ENCODE results near the gene ANKRD24. TPM values are rescaled to one million over a fixed set of nuclear protein-coding genes. Genes with fewer than 3 reads are reported as not detected.

The ANKRD24 gene
- polyA plus RNA-seq, 3 donors = 0.07 to 0.79 TPM; not detected in 1

DNA sequence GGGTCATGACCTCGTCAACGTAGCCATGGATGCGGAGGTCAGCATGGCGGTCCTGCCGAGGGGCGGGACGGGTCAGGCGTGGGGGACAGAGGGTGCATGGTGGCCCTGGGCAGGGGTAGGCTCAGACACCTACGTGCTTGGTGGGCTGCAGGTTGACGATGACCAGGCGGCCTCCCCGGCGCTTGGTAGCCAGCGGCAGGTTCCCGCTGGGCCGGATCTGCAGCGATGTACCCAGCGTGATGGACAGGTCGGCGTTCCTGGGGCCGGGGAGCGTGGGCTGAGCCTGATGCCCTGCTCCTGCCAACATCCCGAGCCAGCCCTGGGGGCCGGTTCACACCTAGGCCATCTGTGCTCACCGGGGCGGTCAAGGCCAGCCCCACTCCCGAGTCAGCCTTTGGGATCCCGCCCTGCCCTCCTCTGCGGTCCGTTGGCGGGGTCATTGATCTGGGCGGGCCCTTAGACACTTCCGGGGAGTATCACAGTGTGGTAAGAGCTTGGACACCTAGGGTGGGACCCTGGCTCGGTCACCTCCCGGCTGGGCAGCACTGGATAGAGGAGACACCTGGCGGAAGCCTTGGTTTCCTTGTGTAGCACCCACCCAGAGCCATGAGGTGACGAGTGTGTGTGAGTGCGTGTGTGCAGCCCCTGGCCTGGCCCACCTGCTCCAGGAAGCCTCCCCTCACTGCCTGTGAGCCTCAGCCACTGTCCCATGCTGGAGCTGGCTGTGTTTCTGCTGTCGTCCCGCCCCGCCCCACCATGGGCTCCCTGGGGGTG, 7.4 kb upstream of the ANKRD24 start:
- H4K20me1 ChIP-seq (ENCODE audit: insufficient read depth, low read length) = peaks cover 21% of the 10 kb centered on the region
- peaks cover 30 to 50% of the 10 kb centered on the region in 2 donors for H3K36me3 Mint-ChIP-seq
- no peaks in the 10 kb centered on the region for H3K79me2 ChIP-seq (ENCODE audit: insufficient read depth, low read length)
- H3K4me2 ChIP-seq (replicated peaks; ENCODE audit: extremely low read depth, low read length, poor library complexity, severe bottlenecking) = no peak overlapping the region
- peaks cover 0 to 9% of the 10 kb centered on the region in 2 donors for H3K27me3 ChIP-seq (ENCODE audit: control insufficient read depth in 2 of 2, insufficient read depth in 2 of 2, low read length in 2 of 2)
- no peaks in the 10 kb centered on the region for H3K4me1 ChIP-seq (ENCODE audit: control insufficient read depth in 1 of 2, insufficient read depth in 2 of 2, low read length in 2 of 2)
- WGBS (ENCODE audit: insufficient coverage) = 96% methylated on average over 32 of the region's 41 CpGs
- no peak overlapping the region for H3K9ac ChIP-seq (ENCODE audit: insufficient read depth, low read length, poor library complexity, severe bottlenecking)
- H3K4me1 Mint-ChIP-seq = peaks cover 3% of the 10 kb centered on the region
- H3K27ac Mint-ChIP-seq = no peak overlapping the region
- H3K4me3 ChIP-seq (replicated peaks in 1 of 3; ENCODE audit: low read depth in 2 of 3, low read length in 3 of 3) = no peak overlapping the region
- peaks cover 7 to 17% (median 17%) of the 10 kb centered on the region in 3 donors for H3K27me3 Mint-ChIP-seq (ENCODE audit: low read depth in 3 of 3)
- H3K9me3 Mint-ChIP-seq = no peaks in the 10 kb centered on the region
- DNase-seq = no peak
- H3K27ac ChIP-seq (ENCODE audit: low read depth in 1 of 2, low read length in 2 of 2) = no peak overlapping the region
- TF ChIP-seq, protein P1, sequence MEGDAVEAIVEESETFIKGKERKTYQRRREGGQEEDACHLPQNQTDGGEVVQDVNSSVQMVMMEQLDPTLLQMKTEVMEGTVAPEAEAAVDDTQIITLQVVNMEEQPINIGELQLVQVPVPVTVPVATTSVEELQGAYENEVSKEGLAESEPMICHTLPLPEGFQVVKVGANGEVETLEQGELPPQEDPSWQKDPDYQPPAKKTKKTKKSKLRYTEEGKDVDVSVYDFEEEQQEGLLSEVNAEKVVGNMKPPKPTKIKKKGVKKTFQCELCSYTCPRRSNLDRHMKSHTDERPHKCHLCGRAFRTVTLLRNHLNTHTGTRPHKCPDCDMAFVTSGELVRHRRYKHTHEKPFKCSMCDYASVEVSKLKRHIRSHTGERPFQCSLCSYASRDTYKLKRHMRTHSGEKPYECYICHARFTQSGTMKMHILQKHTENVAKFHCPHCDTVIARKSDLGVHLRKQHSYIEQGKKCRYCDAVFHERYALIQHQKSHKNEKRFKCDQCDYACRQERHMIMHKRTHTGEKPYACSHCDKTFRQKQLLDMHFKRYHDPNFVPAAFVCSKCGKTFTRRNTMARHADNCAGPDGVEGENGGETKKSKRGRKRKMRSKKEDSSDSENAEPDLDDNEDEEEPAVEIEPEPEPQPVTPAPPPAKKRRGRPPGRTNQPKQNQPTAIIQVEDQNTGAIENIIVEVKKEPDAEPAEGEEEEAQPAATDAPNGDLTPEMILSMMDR (IDR thresholded peaks at IDR 0.05) = no peak
- H3K9me3 ChIP-seq (replicated peaks in 1 of 2; ENCODE audit: control insufficient read depth in 1 of 2, insufficient read depth in 1 of 2, low read length in 2 of 2) = no peaks in the 10 kb centered on the region
- H3K36me3 ChIP-seq (replicated peaks in 1 of 2; ENCODE audit: control insufficient read depth in 1 of 2, insufficient read depth in 2 of 2, low read length in 2 of 2) = peaks cover 38 to 47% of the 10 kb centered on the region in 2 donors
- no peak overlapping the region for H3K4me3 Mint-ChIP-seq
- intact Hi-C loops (cut with micrococcal nuclease) = no loop called here
- H2AFZ ChIP-seq (ENCODE audit: insufficient read depth, low read depth, low read length, poor library complexity, severe bottlenecking) = no peak overlapping the region

DNA sequence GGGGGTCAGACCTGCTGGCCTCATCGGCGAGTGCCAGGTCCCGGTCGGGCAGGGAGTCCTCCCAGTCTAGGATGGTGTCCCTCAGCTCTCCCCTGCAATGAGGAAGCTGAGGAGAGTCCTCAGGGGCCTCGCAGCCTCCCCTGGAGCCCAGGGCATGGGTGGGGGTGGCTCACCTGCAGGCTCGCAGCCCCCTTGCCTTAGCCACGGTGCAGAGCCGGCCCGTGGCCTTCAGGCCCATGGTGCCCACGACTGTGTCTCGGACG, 6.9 kb upstream of the ANKRD24 start:
- no peak overlapping the region for H3K4me3 ChIP-seq (replicated peaks in 1 of 3; ENCODE audit: low read depth in 2 of 3, low read length in 3 of 3)
- peaks cover 38 to 52% of the 10 kb centered on the region in 2 donors for H3K36me3 ChIP-seq (replicated peaks in 1 of 2; ENCODE audit: control insufficient read depth in 1 of 2, insufficient read depth in 2 of 2, low read length in 2 of 2)
- H3K36me3 Mint-ChIP-seq = peaks cover 33 to 56% of the 10 kb centered on the region in 2 donors
- intact Hi-C loops (cut with micrococcal nuclease) = no loop called here
- peaks cover 0 to 9% of the 10 kb centered on the region in 2 donors for H3K27me3 ChIP-seq (ENCODE audit: control insufficient read depth in 2 of 2, insufficient read depth in 2 of 2, low read length in 2 of 2)
- no peak for DNase-seq
- no peak overlapping the region for H3K9ac ChIP-seq (ENCODE audit: insufficient read depth, low read length, poor library complexity, severe bottlenecking)
- 100% methylated on average over 3 of the region's 12 CpGs for WGBS (ENCODE audit: insufficient coverage)
- H3K27ac Mint-ChIP-seq = no peak overlapping the region
- H3K27me3 Mint-ChIP-seq (ENCODE audit: low read depth in 3 of 3) = peaks cover 7 to 17% (median 16%) of the 10 kb centered on the region in 3 donors
- no peaks in the 10 kb centered on the region for H3K9me3 ChIP-seq (replicated peaks in 1 of 2; ENCODE audit: control insufficient read depth in 1 of 2, insufficient read depth in 1 of 2, low read length in 2 of 2)
- peaks cover 4% of the 10 kb centered on the region for H3K79me2 ChIP-seq (ENCODE audit: insufficient read depth, low read length)
- no peak overlapping the region for H2AFZ ChIP-seq (ENCODE audit: insufficient read depth, low read depth, low read length, poor library complexity, severe bottlenecking)
- H3K4me1 Mint-ChIP-seq = peaks cover 3% of the 10 kb centered on the region
- H4K20me1 ChIP-seq (ENCODE audit: insufficient read depth, low read length) = peaks cover 22% of the 10 kb centered on the region
- no peak overlapping the region for H3K27ac ChIP-seq (ENCODE audit: low read depth in 1 of 2, low read length in 2 of 2)
- no peak overlapping the region for H3K4me2 ChIP-seq (replicated peaks; ENCODE audit: extremely low read depth, low read length, poor library complexity, severe bottlenecking)
- H3K9me3 Mint-ChIP-seq = no peaks in the 10 kb centered on the region
- H3K4me1 ChIP-seq (ENCODE audit: control insufficient read depth in 1 of 2, insufficient read depth in 2 of 2, low read length in 2 of 2) = peaks cover under 1 to 4% of the 10 kb centered on the region in 2 donors
- no peak overlapping the region for H3K4me3 Mint-ChIP-seq
- TF ChIP-seq, protein P1 (IDR thresholded peaks at IDR 0.05) = no peak

All from CD14-positive monocyte (primary cell).